ENCODE results near the gene ATPAF1. TPM values are rescaled to one million over a fixed set of nuclear protein-coding genes. Genes with fewer than 3 reads are reported as not detected.
A peak's percentile ranks its signal among the peaks of the same experiment; 100 is the strongest.

Gene ATPAF1
- total RNA-seq, 2 donors from 2014 or later: 56.1 to 84.2 TPM

DNA sequence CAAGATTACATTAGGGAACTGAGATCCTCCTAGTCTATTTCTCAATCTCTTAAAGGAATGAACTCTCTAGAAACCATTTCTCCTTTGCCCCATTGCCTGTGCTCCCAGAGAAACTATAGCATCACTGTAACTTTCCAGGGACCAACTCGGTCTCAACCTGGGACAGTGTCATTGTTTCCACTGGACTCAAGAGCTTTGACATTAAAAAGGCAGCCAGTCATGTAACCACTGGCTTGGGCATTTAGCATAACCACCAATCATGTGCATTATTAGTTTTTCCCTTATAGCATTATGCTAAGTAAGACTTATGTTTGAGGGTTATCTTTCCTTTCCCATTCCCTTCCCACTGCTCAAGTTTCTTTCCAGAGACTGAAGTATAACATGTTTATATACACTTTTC is 21.7 kb upstream of the ATPAF1 start:
- Mint-ChIP-seq H3K27ac (peak overlapping the region; percentile 88), H3K9me3 (no peaks in the 10 kb centered on the region), H3K4me1 (peaks cover 82% of the 10 kb centered on the region), H3K4me3 (peak overlapping the region; percentile 5), H3K27me3 (ENCODE audit: insufficient read depth) (no peaks in the 10 kb centered on the region), H3K36me3 (ENCODE audit: low read depth) (peaks cover 49% of the 10 kb centered on the region)
- Histone ChIP-seq H3K9me3 (ENCODE audit: control insufficient read depth, low read length) (no peaks in the 10 kb centered on the region), H3K9ac (ENCODE audit: extremely low read depth, low read length, poor library complexity, severe bottlenecking) (peak overlapping the region; percentile 44), H3K36me3 (ENCODE audit: control insufficient read depth, insufficient read depth, low read length) (peaks cover 64% of the 10 kb centered on the region), H3K27me3 (ENCODE audit: control insufficient read depth, insufficient read depth, low read length, poor library complexity, severe bottlenecking) (no peaks in the 10 kb centered on the region), H3K27ac (ENCODE audit: low read depth, low read length) (peak overlapping the region; percentile 69), H3K4me1 (ENCODE audit: control insufficient read depth, insufficient read depth, low read length) (peaks cover 46% of the 10 kb centered on the region), H3K4me3 (ENCODE audit: low read length) (peak overlapping the region; percentile 59)
- no peak for DNase-seq
- no peak for TF ChIP-seq CTCF (conservative IDR thresholded peaks at IDR 0.05)
- 57 to 62% methylated on average over 1 of the region's 1 CpG for WGBS, 2 experiments (ENCODE audit: insufficient coverage in 1 of 2, insufficient read length in 1 of 2)

- H3K4me3 ChIP-seq (ENCODE audit: low read length): peak overlapping the region; percentile 59
- H3K27me3 ChIP-seq (ENCODE audit: control insufficient read depth, insufficient read depth, low read length, poor library complexity, severe bottlenecking): no peaks in the 10 kb centered on the region
- Mint-ChIP-seq H3K27ac (peak overlapping the region; percentile 88), H3K9me3 (no peaks in the 10 kb centered on the region), H3K4me1 (peaks cover 82% of the 10 kb centered on the region), H3K4me3 (peak overlapping the region; percentile 5), H3K36me3 (ENCODE audit: low read depth) (peaks cover 49% of the 10 kb centered on the region), H3K27me3 (ENCODE audit: insufficient read depth) (no peaks in the 10 kb centered on the region)
- peak overlapping the region; percentile 44 for H3K9ac ChIP-seq (ENCODE audit: extremely low read depth, low read length, poor library complexity, severe bottlenecking)
- no peak for TF ChIP-seq CTCF (conservative IDR thresholded peaks at IDR 0.05)
- H3K27ac ChIP-seq (ENCODE audit: low read depth, low read length): peak overlapping the region; percentile 69
- WGBS, 2 experiments (ENCODE audit: insufficient coverage in 1 of 2, insufficient read length in 1 of 2): 11% methylated on average over 2 of the region's 2 CpGs; no CpG with 5 or more reads in 1 of the 2 experiments
- peaks cover 46% of the 10 kb centered on the region for H3K4me1 ChIP-seq (ENCODE audit: control insufficient read depth, insufficient read depth, low read length)
- peaks cover 70% of the 10 kb centered on the region for H3K36me3 ChIP-seq (ENCODE audit: control insufficient read depth, insufficient read depth, low read length)
- DNase-seq: peak; percentile 80
- no peaks in the 10 kb centered on the region for H3K9me3 ChIP-seq (ENCODE audit: control insufficient read depth, low read length)
Observed at GRCh38 chr1:46689356-46689755, 21.2 kb upstream of the ATPAF1 start.

DNA sequence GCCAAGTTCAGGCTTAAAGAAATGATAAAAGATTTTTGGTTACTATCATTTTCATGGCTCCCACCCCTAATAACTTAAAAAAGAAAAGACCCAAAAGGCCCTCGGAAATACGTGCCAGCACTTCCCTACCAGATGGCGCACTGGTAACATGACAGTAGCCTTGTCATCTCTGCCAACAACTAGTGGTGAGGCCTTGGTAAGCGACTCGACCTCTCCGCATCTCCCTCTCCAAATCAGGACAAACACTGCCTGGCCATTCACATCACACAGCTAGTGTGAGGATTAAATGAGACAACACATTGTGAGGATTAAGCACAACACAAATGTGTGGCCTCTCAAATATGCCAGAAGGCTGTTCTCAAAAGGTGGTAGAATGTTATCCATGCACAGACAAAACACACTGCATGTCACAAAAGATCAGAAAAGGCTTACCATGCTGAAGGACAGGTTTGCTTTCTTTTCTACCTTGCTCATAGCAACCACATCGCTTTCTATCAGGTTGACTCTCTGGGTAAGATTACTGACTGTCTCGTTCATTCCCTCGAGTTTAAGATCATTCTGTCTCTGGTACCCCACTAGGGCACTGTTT is 19.9 kb upstream of the ATPAF1 start:
- 82 to 91% methylated on average over 2 to 9 of the region's 9 CpGs for WGBS, 2 experiments (ENCODE audit: insufficient coverage in 1 of 2, insufficient read length in 1 of 2)
- peaks cover 59% of the 10 kb centered on the region for H3K36me3 Mint-ChIP-seq (ENCODE audit: low read depth)
- Histone ChIP-seq H3K4me1 (ENCODE audit: control insufficient read depth, insufficient read depth, low read length) (peaks cover 44% of the 10 kb centered on the region), H3K36me3 (ENCODE audit: control insufficient read depth, insufficient read depth, low read length) (peaks cover 83% of the 10 kb centered on the region), H3K27me3 (ENCODE audit: control insufficient read depth, insufficient read depth, low read length, poor library complexity, severe bottlenecking) (no peaks in the 10 kb centered on the region), H3K9ac (ENCODE audit: extremely low read depth, low read length, poor library complexity, severe bottlenecking) (peak overlapping the region; percentile 26), H3K27ac (ENCODE audit: low read depth, low read length) (peak overlapping the region; percentile 1), H3K4me3 (ENCODE audit: low read length) (peak overlapping the region; percentile 2), H3K9me3 (ENCODE audit: control insufficient read depth, low read length) (no peaks in the 10 kb centered on the region)
- no peaks in the 10 kb centered on the region for H3K27me3 Mint-ChIP-seq (ENCODE audit: insufficient read depth)
- peaks cover 70% of the 10 kb centered on the region for H3K4me1 Mint-ChIP-seq
- H3K4me3 Mint-ChIP-seq: no peak overlapping the region
- peak; percentile 54 for DNase-seq
- H3K9me3 Mint-ChIP-seq: no peaks in the 10 kb centered on the region
- TF ChIP-seq CTCF (conservative IDR thresholded peaks at IDR 0.05): peak; percentile 34
- peak overlapping the region; percentile 91 for H3K27ac Mint-ChIP-seq
